CD4-positive, alpha-beta memory T cell (primary cell): ENCODE results near the gene PRAMEF12. TPM values are rescaled to one million over a fixed set of nuclear protein-coding genes. Genes with fewer than 3 reads are reported as not detected.
"Not testable (repeated sequence)": the region's sequence is repeated elsewhere in the genome, so short reads cannot be mapped to it uniquely, and the experiment has no call there.

ENCODE experiments used
- CTCF ChIA-PET: fragments of 350-600 bp; sonication (Branson Sonifier 250); formaldehyde crosslinking; loops from one replicate; lab custom pipeline; 2021; ENCODE audit warnings: inconsistent platforms; ENCODE audit not compliant: partially characterized antibody; lab: Charles Lee
- POLR2A ChIA-PET: fragments of 350-600 bp; sonication (Branson Sonifier 250); formaldehyde crosslinking; loops from one replicate; lab custom pipeline; 2021; ENCODE audit not compliant: partially characterized antibody; lab: Charles Lee
- DNase-seq, 5 donors: peaks; one replicate each; pipeline versions ENCODE4 v3.0.0 to v3.0.0-alpha.2; 2020 to 2022; ENCODE audit warnings: mixed read lengths in 1 of 5
- H3K27ac ChIP-seq: one replicate; pipeline ENCODE4 v1.7.0; 2013; ENCODE audit warnings: low read depth, low read length
- H3K27me3 ChIP-seq: 2 replicates; pipeline ENCODE4 v1.7.0; 2013; ENCODE audit warnings: mild to moderate bottlenecking, low read length, moderate library complexity; ENCODE audit not compliant: insufficient read depth
- H3K36me3 ChIP-seq: 2 replicates; pipeline ENCODE4 v1.7.0; 2013; ENCODE audit warnings: mild to moderate bottlenecking, low read length, moderate library complexity; ENCODE audit not compliant: insufficient read depth
- H3K4me1 ChIP-seq: 2 replicates; pipeline ENCODE4 v1.7.0; 2013; ENCODE audit warnings: mild to moderate bottlenecking, low read length, moderate library complexity; ENCODE audit not compliant: insufficient read depth
- H3K4me3 ChIP-seq, 2 donors: one replicate each; pipeline ENCODE4 v1.7.0; 2013; ENCODE audit warnings: low read length in 2 of 2, mild to moderate bottlenecking in 1 of 2
- H3K9me3 ChIP-seq, 2 donors: one replicate each; pipeline ENCODE4 v1.7.0; 2013; ENCODE audit warnings: low read length in 2 of 2, control low read depth in 1 of 2; ENCODE audit not compliant: control insufficient read depth in 1 of 2
- H3K27ac Mint-ChIP-seq, 7 donors: one replicate each; pipeline ENCODE4 v1.8.0; 2020 to 2021; ENCODE audit warnings: mixed read lengths in 7 of 7, mild to moderate bottlenecking in 6 of 7, inconsistent platforms in 3 of 7, moderate library complexity in 3 of 7
- H3K27me3 Mint-ChIP-seq, 2 donors: one replicate each; pipeline ENCODE4 v1.8.0; 2020 to 2021; ENCODE audit warnings: mixed read lengths in 2 of 2
- H3K36me3 Mint-ChIP-seq, 2 donors: one replicate each; pipeline ENCODE4 v1.8.0; 2020 to 2021; ENCODE audit warnings: mixed read lengths in 2 of 2, inconsistent platforms in 1 of 2, mild to moderate bottlenecking in 1 of 2
- H3K4me1 Mint-ChIP-seq, 4 donors: one replicate each; pipeline ENCODE4 v1.8.0; 2020 to 2021; ENCODE audit warnings: mixed read lengths in 4 of 4, mild to moderate bottlenecking in 1 of 4
- H3K4me3 Mint-ChIP-seq, 8 donors: one replicate each; pipeline ENCODE4 v1.8.0; 2020 to 2021; ENCODE audit warnings: mixed read lengths in 8 of 8, mild to moderate bottlenecking in 7 of 8, moderate library complexity in 6 of 8, inconsistent platforms in 3 of 8
- H3K9me3 Mint-ChIP-seq, 8 donors: one replicate each; pipeline ENCODE4 v1.8.0; 2020 to 2021; ENCODE audit warnings: mixed read lengths in 8 of 8, mild to moderate bottlenecking in 5 of 8, inconsistent platforms in 3 of 8, moderate library complexity in 1 of 8
- intact Hi-C: fragments of 100-400 bp; cut with micrococcal nuclease; formaldehyde crosslinking; loops from one replicate; pipeline ENCODE4 v1.15.1; 2023
- polyA plus RNA-seq, 2 donors: library from polyadenylated mRNA; unstranded; fragments of 300-500 nt; fragmentation: Illumina TruSeq; gene quantifications; one replicate each; pipeline ENCODE4 v1.2.3, GENCODE V29; 2021
- total RNA-seq, 2 experiments: library from RNA; stranded (reverse); gene quantifications; one replicate each; pipeline ENCODE4 v1.2.3, GENCODE V29; 2021

The PRAMEF12 gene
- total RNA-seq (not detected), polyA plus RNA-seq (not detected)

DNA sequence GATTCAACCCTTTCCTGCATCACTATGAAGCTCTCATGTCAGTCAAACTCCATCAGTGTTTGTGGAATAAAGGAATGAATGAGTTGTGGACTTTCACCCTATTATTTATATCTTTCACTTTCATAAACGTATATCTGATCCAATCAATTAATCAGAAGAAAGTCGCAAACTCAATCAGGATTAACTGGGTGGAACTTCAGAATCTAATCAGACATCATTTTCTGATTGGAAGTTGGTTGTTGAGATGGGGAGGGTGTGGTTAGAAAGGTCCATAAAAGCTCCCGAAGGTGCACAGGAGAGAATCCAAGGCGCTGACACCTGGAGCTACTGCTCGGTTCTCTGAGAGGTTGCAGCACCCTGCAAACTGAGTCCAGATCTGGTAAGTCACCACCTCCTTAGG lies at the start of gene PRAMEF12:
Gene PRAMEF12, plus strand, starts transcription at position 301 of the 400 bp plus-strand sequence. CDS start 1,130 bp downstream, outside the sequence.
- no peaks in the 10 kb centered on the region for H3K27me3 ChIP-seq
- H3K27me3 Mint-ChIP-seq: peaks cover 20 to 50% of the 10 kb centered on the region in 2 donors
- H3K9me3 ChIP-seq: no peaks in the 10 kb centered on the region
- no peak within 1 kb of the TSS for H3K27ac ChIP-seq
- H3K4me1 ChIP-seq: no peaks in the 10 kb centered on the region
- POLR2A ChIA-PET: no interaction called here
- intact Hi-C loops: no loop called here
- H3K36me3 ChIP-seq: no peaks in the 10 kb centered on the region
- no peak for DNase-seq
- no peaks in the 10 kb centered on the region for H3K4me1 Mint-ChIP-seq
- H3K4me3 ChIP-seq: no peak within 1 kb of the TSS
- H3K27ac Mint-ChIP-seq: no peak within 1 kb of the TSS
- no peaks in the 10 kb centered on the region for H3K36me3 Mint-ChIP-seq
- H3K4me3 Mint-ChIP-seq: no peak within 1 kb of the TSS
- no peaks in the 10 kb centered on the region for H3K9me3 Mint-ChIP-seq
- CTCF ChIA-PET: no interaction called here

DNA sequence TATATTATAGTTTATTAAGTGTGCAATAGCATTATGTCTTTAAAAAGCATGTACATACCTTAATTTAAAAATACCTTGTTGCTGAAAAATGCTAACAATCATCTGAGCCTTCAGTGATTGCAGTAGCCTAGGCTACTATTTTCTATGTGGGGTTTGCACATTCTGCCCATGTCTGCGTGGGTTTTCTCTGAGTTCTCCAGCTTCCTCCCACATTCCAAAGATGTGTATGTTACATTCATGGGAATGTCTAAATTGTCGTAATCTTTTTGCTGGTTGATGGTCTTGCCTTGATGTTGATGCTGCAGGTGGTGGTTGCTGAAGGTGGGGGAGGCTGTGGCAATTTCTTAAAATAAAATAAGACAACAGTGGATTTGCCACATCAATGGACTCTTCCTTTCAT lies 45.1 kb upstream of the PRAMEF12 start:
- Mint-ChIP-seq H3K4me3 (no peak overlapping the region), H3K36me3 (peaks cover 2 to 3% of the 10 kb centered on the region in 2 donors), H3K4me1 (no peaks in the 10 kb centered on the region), H3K27ac (no peak overlapping the region), H3K9me3 (peaks cover 6 to 43% (median 24%) of the 10 kb centered on the region in 8 donors), H3K27me3 (peaks cover 25 to 29% of the 10 kb centered on the region in 2 donors)
- Histone ChIP-seq H3K27me3 (no peaks in the 10 kb centered on the region), H3K27ac (no peak overlapping the region), H3K4me1 (no peaks in the 10 kb centered on the region), H3K36me3 (no peaks in the 10 kb centered on the region), H3K9me3 (no peaks in the 10 kb centered on the region), H3K4me3 (no peak overlapping the region)
- no peak for DNase-seq
- ChIA-PET CTCF (no interaction called here), POLR2A (no interaction called here)
- intact Hi-C loops: no loop called here

DNA sequence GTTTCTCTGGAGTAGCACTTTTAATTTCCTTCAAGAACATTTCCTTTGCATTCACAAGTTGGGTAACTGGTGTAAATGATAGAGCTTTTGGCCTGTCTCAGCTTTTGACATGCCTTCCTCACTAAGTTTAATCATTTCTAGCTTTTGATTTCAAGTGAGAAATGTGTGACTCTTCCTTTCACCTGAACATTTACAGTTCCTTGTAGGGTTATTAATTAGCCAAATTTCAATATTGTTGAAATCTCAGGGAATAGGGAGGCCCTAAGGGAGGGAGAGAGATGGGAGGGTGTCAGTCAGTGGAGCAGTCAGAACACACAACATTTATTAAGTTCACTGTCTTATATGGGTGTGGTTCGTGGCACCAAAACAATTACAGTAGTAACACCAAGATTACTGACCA lies 43.4 kb upstream of the PRAMEF12 start:
- H3K27ac Mint-ChIP-seq: no peak overlapping the region
- H3K27me3 Mint-ChIP-seq: peaks cover 38 to 39% of the 10 kb centered on the region in 2 donors
- Histone ChIP-seq H3K27me3 (no peaks in the 10 kb centered on the region), H3K9me3 (no peaks in the 10 kb centered on the region), H3K27ac (no peak overlapping the region), H3K4me3 (no peak overlapping the region), H3K4me1 (no peaks in the 10 kb centered on the region), H3K36me3 (no peaks in the 10 kb centered on the region)
- intact Hi-C loops: no loop called here
- H3K9me3 Mint-ChIP-seq: peaks cover 6 to 57% (median 29%) of the 10 kb centered on the region in 8 donors
- ChIA-PET CTCF (no interaction called here), POLR2A (no interaction called here)
- no peak for DNase-seq
- peaks cover 2 to 3% of the 10 kb centered on the region in 2 donors for H3K36me3 Mint-ChIP-seq
- H3K4me3 Mint-ChIP-seq: no peak overlapping the region
- no peaks in the 10 kb centered on the region for H3K4me1 Mint-ChIP-seq

DNA sequence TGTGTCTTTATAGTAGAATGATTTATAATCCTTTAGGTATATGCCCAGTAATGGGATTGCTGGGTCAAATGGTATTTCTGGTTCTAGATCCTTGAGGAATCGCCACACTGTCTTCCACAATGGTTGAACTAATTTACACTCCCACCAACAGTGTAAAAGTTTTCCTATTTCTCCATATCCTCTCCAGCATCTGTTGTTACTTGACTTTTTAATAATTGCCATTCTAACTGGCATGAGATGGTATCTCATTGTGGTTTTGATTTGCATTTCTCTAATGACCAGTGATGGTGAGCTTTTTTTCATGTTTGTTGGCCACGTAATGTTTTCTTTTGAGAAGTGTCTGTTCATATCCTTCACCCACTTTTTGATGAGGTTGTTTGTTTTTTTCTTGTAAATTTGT lies 42.5 kb upstream of the PRAMEF12 start:
- H3K27ac Mint-ChIP-seq, H3K27me3 ChIP-seq, H3K36me3 ChIP-seq, DNase-seq, H3K4me3 ChIP-seq, H3K27ac ChIP-seq, POLR2A ChIA-PET, H3K9me3 ChIP-seq, H3K4me3 Mint-ChIP-seq, H3K4me1 Mint-ChIP-seq, H3K4me1 ChIP-seq, CTCF ChIA-PET, H3K36me3 Mint-ChIP-seq, intact Hi-C loops: not testable (repeated sequence)
- peaks cover 39 to 42% of the 10 kb centered on the region in 2 donors for H3K27me3 Mint-ChIP-seq
- peaks cover 6 to 66% (median 33%) of the 10 kb centered on the region in 8 donors for H3K9me3 Mint-ChIP-seq

DNA sequence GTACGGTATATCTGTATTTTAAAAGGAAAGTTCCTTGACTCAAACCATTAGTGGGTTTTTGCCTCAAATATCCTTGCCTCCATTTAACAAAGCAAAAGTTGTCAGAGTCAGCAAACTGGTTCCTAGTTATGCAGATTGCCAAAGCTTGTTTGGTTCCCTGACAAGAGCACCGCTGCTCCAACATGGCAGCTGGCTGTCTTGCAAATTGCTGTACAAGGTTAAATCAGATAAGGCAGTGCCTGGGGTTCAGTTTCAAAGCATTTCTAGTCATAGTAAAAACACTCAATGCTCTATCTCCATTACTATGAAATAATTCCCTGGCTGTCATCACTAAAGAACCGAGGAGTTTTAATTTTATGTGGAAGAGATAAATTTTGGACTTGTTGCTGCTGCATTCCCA lies 38.9 kb upstream of the PRAMEF12 start:
- Histone ChIP-seq H3K9me3 (no peaks in the 10 kb centered on the region), H3K4me3 (no peak overlapping the region), H3K27me3 (peaks cover 5% of the 10 kb centered on the region), H3K4me1 (no peaks in the 10 kb centered on the region), H3K36me3 (no peaks in the 10 kb centered on the region), H3K27ac (no peak overlapping the region)
- Mint-ChIP-seq H3K4me1 (no peaks in the 10 kb centered on the region), H3K4me3 (no peak overlapping the region), H3K27me3 (peaks cover 45 to 55% of the 10 kb centered on the region in 2 donors), H3K9me3 (peaks cover 2 to 73% (median 44%) of the 10 kb centered on the region in 8 donors), H3K36me3 (peaks cover 2 to 3% of the 10 kb centered on the region in 2 donors), H3K27ac (no peak overlapping the region)
- no peak for DNase-seq
- ChIA-PET POLR2A (no interaction called here), CTCF (no interaction called here)
- intact Hi-C loops: no loop called here

DNA sequence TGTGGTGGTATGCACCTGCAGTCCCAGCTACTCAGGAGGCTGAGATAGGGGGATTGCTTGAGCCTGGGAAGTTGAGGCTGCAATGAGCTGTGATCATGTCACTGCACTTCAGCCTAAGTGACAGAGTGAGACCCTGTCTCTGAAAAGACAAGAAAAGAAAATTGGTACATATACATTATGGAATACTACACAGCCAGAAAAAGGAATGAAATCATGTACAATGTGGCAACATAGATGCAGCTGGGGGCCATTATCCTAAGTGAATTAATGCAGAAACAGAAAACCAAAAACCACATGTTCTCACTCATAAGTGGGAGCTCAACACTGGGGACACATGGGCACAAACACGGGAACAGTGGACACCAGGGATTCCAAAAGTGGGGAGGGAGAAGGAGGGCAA lies 34.6 kb upstream of the PRAMEF12 start:
- intact Hi-C loops: no loop called here
- POLR2A ChIA-PET: no interaction called here
- peaks cover 44 to 48% of the 10 kb centered on the region in 2 donors for H3K27me3 Mint-ChIP-seq
- DNase-seq: no peak
- CTCF ChIA-PET: no interaction called here
- Histone ChIP-seq H3K9me3 (no peaks in the 10 kb centered on the region), H3K27me3 (peaks cover 9% of the 10 kb centered on the region), H3K4me3 (no peak overlapping the region), H3K36me3 (no peaks in the 10 kb centered on the region), H3K4me1 (no peaks in the 10 kb centered on the region), H3K27ac (no peak overlapping the region)
- no peaks in the 10 kb centered on the region for H3K36me3 Mint-ChIP-seq
- no peak overlapping the region for H3K4me3 Mint-ChIP-seq
- H3K9me3 Mint-ChIP-seq: peaks cover 0 to 32% (median 19%) of the 10 kb centered on the region in 8 donors
- no peak overlapping the region for H3K27ac Mint-ChIP-seq
- no peaks in the 10 kb centered on the region for H3K4me1 Mint-ChIP-seq

DNA sequence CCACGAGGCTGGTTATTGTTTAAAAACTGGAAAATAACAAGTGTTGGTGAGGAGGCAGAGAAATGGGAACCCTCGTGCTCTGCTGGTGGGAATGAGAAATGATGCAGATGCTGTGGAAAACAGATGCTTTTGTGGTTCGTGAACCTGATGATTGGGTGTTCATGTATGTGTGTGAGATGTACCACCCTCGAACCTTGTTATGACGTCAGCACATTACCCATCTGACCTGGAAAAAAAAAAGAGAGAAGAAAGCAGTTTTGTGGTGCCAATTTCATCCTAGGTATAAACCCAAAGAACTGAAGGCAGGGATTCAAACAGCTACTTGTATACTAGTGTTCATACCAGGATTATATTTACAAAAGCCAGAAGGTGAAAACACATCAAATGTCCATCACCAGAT lies 33.9 kb upstream of the PRAMEF12 start:
- H3K4me1 Mint-ChIP-seq: no peaks in the 10 kb centered on the region
- intact Hi-C loops: no loop called here
- CTCF ChIA-PET: no interaction called here
- peaks cover 40 to 48% of the 10 kb centered on the region in 2 donors for H3K27me3 Mint-ChIP-seq
- peaks cover 0 to 27% (median 18%) of the 10 kb centered on the region in 8 donors for H3K9me3 Mint-ChIP-seq
- Histone ChIP-seq H3K9me3 (no peaks in the 10 kb centered on the region), H3K27me3 (peaks cover 14% of the 10 kb centered on the region), H3K4me3 (no peak overlapping the region), H3K36me3 (no peaks in the 10 kb centered on the region), H3K4me1 (no peaks in the 10 kb centered on the region), H3K27ac (no peak overlapping the region)
- no peak overlapping the region for H3K27ac Mint-ChIP-seq
- H3K4me3 Mint-ChIP-seq: no peak overlapping the region
- no peak for DNase-seq
- POLR2A ChIA-PET: no interaction called here
- no peaks in the 10 kb centered on the region for H3K36me3 Mint-ChIP-seq

DNA sequence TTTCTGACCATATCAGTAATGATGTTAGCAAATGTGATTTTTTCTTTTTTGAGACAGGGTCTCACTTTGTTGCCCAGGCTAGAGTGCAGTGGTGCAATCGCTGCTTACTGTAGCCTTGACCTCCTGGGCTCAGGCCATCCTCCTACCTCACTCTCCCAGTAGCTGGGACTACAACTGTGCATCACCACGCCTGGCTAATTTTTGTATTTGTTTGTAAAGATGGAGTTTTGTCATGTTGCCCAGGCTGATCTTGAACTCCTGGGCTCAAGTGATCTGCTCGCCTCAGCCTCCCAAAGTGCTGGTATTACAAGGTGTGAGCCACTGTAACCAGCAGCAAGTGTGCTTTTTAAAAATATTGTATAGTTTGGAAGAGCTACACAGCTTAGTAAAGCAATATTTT lies 31.6 kb upstream of the PRAMEF12 start:
- Mint-ChIP-seq H3K4me1 (no peaks in the 10 kb centered on the region), H3K4me3 (no peak overlapping the region), H3K27ac (no peak overlapping the region), H3K36me3 (no peaks in the 10 kb centered on the region), H3K27me3 (peaks cover 36 to 48% of the 10 kb centered on the region in 2 donors), H3K9me3 (peaks cover 0 to 17% (median 9%) of the 10 kb centered on the region in 8 donors)
- no peak overlapping the region for H3K27ac ChIP-seq
- no peaks in the 10 kb centered on the region for H3K9me3 ChIP-seq
- POLR2A ChIA-PET: no interaction called here
- H3K36me3 ChIP-seq: no peaks in the 10 kb centered on the region
- CTCF ChIA-PET: no interaction called here
- peaks cover 9% of the 10 kb centered on the region for H3K27me3 ChIP-seq
- H3K4me3 ChIP-seq: no peak overlapping the region
- intact Hi-C loops: no loop called here
- DNase-seq: no peak
- no peaks in the 10 kb centered on the region for H3K4me1 ChIP-seq
